ENCODE data around the gene NT5C. TPM values are rescaled to one million over a fixed set of nuclear protein-coding genes. Genes with fewer than 3 reads are reported as not detected.

The NT5C gene
- polyA plus RNA-seq, 3 donors, result 43.8 to 51.4 (median 47.2) TPM

Other genes with a start within 250 kb of the NT5C start
- under 1 TPM; 0.15 to 0.33 (median 0.29) TPM for gene FADS6, start 238.1 kb downstream of the NT5C start, polyA plus RNA-seq (ENCODE audit: insufficient read length in 3 of 3)
- under 1 TPM; 0.65 to 0.78 (median 0.67) TPM for gene USH1G, start 208.5 kb downstream of the NT5C start, polyA plus RNA-seq (ENCODE audit: insufficient read length in 3 of 3)
- not detected for gene OTOP2, start 207.5 kb downstream of the NT5C start, polyA plus RNA-seq (ENCODE audit: insufficient read length in 3 of 3)
- gene OTOP3, start 195.8 kb downstream of the NT5C start, polyA plus RNA-seq (ENCODE audit: insufficient read length in 3 of 3), result not detected
- 10 to 100 TPM; 10.4 to 13.1 (median 10.7) TPM for gene HID1, start 159.0 kb downstream of the NT5C start, polyA plus RNA-seq (ENCODE audit: insufficient read length in 3 of 3)
- gene CDR2L, start 144.1 kb downstream of the NT5C start, polyA plus RNA-seq (ENCODE audit: insufficient read length in 3 of 3), result 1 to 10 TPM; 7.3 to 8.6 (median 7.7) TPM
- 10 to 100 TPM; 24.1 to 28.1 (median 27.5) TPM for gene MRPL58, start 119.1 kb downstream of the NT5C start, polyA plus RNA-seq (ENCODE audit: insufficient read length in 3 of 3)
- gene ATP5PD, start 84.8 kb downstream of the NT5C start, polyA plus RNA-seq (ENCODE audit: insufficient read length in 3 of 3), result 100 to 1,000 TPM; 344 to 358 (median 352) TPM
- 10 to 100 TPM; 32.4 to 33.9 (median 33.3) TPM for gene KCTD2, start 84.5 kb downstream of the NT5C start, polyA plus RNA-seq (ENCODE audit: insufficient read length in 3 of 3)
- gene SLC16A5, start 43.8 kb downstream of the NT5C start, polyA plus RNA-seq (ENCODE audit: insufficient read length in 3 of 3), result 10 to 100 TPM; 21.1 to 24.8 (median 23.6) TPM
- 10 to 100 TPM; 15.4 to 18.8 (median 16.3) TPM for gene ARMC7, start 21.8 kb downstream of the NT5C start, polyA plus RNA-seq (ENCODE audit: insufficient read length in 3 of 3)
- 10 to 100 TPM; 79.8 to 83.9 (median 83.4) TPM for gene JPT1, start 22.8 kb upstream of the NT5C start, polyA plus RNA-seq (ENCODE audit: insufficient read length in 3 of 3)
- gene SUMO2, start 51.2 kb upstream of the NT5C start, polyA plus RNA-seq (ENCODE audit: insufficient read length in 3 of 3), result 100 to 1,000 TPM; 708 to 791 (median 788) TPM
- 10 to 100 TPM; 62.6 to 69.3 (median 65.0) TPM for gene NUP85, start 73.9 kb upstream of the NT5C start, polyA plus RNA-seq (ENCODE audit: insufficient read length in 3 of 3)
- gene GGA3, start 129.9 kb upstream of the NT5C start, polyA plus RNA-seq (ENCODE audit: insufficient read length in 3 of 3), result 10 to 100 TPM; 36.1 to 45.8 (median 38.3) TPM
- 10 to 100 TPM; 78.7 to 87.0 (median 84.2) TPM for gene MRPS7, start 130.1 kb upstream of the NT5C start, polyA plus RNA-seq (ENCODE audit: insufficient read length in 3 of 3)
- 10 to 100 TPM; 20.0 to 23.3 (median 22.4) TPM for gene MIF4GD, start 139.5 kb upstream of the NT5C start, polyA plus RNA-seq (ENCODE audit: insufficient read length in 3 of 3)
- 10 to 100 TPM in 1 of 3 donors, 1 to 10 TPM in 2; 5.6 to 10.8 (median 7.4) TPM for gene SLC25A19, start 157.7 kb upstream of the NT5C start, polyA plus RNA-seq (ENCODE audit: insufficient read length in 3 of 3)

All from right renal cortex interstitium (tissue), 3 donors.